ENCODE data around the gene GLS.

The GLS gene

DNA sequence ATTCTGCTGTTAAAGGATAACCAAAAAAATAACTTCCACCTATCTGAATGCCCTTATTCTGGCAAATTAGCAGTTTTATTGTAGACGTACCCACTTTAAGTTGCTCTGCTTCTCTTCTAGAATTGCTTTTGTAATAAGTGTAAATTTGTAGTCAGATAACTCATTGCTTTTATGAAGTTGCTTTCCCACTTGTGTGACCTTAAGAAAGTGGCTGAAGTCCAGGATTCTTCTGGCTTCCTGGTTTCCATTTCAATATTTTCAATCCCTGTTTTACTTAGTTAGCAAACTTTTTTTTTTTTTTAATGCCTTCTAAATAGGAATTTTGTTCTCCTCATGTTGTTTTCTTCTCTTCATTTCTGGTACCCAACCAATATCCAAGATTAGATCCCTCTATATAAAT lies 59.8 kb downstream of the GLS start:
- no peak for TF ChIP-seq CEBPB (IDR thresholded peaks at IDR 0.05)
- TF ChIP-seq, protein P1, sequence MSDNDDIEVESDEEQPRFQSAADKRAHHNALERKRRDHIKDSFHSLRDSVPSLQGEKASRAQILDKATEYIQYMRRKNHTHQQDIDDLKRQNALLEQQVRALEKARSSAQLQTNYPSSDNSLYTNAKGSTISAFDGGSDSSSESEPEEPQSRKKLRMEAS (IDR thresholded peaks at IDR 0.05) = no peak
- TF ChIP-seq, protein P2, sequence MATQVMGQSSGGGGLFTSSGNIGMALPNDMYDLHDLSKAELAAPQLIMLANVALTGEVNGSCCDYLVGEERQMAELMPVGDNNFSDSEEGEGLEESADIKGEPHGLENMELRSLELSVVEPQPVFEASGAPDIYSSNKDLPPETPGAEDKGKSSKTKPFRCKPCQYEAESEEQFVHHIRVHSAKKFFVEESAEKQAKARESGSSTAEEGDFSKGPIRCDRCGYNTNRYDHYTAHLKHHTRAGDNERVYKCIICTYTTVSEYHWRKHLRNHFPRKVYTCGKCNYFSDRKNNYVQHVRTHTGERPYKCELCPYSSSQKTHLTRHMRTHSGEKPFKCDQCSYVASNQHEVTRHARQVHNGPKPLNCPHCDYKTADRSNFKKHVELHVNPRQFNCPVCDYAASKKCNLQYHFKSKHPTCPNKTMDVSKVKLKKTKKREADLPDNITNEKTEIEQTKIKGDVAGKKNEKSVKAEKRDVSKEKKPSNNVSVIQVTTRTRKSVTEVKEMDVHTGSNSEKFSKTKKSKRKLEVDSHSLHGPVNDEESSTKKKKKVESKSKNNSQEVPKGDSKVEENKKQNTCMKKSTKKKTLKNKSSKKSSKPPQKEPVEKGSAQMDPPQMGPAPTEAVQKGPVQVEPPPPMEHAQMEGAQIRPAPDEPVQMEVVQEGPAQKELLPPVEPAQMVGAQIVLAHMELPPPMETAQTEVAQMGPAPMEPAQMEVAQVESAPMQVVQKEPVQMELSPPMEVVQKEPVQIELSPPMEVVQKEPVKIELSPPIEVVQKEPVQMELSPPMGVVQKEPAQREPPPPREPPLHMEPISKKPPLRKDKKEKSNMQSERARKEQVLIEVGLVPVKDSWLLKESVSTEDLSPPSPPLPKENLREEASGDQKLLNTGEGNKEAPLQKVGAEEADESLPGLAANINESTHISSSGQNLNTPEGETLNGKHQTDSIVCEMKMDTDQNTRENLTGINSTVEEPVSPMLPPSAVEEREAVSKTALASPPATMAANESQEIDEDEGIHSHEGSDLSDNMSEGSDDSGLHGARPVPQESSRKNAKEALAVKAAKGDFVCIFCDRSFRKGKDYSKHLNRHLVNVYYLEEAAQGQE (IDR thresholded peaks at IDR 0.05; ENCODE audit: low read depth) = no peak
- no peak for TF ChIP-seq FOXM1 (IDR thresholded peaks at IDR 0.05; ENCODE audit: borderline replicate concordance, low read depth)
- TF ChIP-seq EP300 (IDR thresholded peaks at IDR 0.05; ENCODE audit: borderline replicate concordance) = no peak
- TF ChIP-seq NFIC (IDR thresholded peaks at IDR 0.05) = no peak
- no peak for TF ChIP-seq EGR1 (IDR thresholded peaks at IDR 0.05)
- no peak for TF ChIP-seq TCF12 (IDR thresholded peaks at IDR 0.05; ENCODE audit: low read depth)
- TF ChIP-seq YY1 (IDR thresholded peaks at IDR 0.05; ENCODE audit: low read depth) = no peak
- TF ChIP-seq TEAD4 (IDR thresholded peaks at IDR 0.05) = no peak
- no peak for TF ChIP-seq TAF1 (IDR thresholded peaks at IDR 0.05; ENCODE audit: low read depth)

DNA sequence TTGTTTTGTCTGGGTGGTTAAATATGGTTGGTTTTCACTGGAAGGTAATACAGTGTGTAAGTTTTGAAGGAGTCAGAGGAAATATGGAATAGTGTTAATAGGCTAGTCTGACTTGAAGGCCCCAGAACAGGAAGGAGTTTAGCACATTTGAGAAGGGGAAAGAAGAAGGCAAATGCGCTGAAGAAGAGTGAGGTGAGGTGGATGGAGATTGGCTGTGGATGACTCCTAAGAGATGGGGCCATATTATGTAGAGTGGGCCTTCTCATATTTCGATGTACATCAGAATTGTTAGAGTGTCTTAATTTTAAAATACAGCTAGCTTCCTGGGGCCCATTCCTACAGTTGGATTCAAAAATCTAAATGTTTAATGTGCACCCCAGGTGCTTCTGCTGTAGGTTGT lies 61.0 kb downstream of the GLS start:
- TF ChIP-seq NFIC (IDR thresholded peaks at IDR 0.05) = no peak
- TF ChIP-seq, protein P3, sequence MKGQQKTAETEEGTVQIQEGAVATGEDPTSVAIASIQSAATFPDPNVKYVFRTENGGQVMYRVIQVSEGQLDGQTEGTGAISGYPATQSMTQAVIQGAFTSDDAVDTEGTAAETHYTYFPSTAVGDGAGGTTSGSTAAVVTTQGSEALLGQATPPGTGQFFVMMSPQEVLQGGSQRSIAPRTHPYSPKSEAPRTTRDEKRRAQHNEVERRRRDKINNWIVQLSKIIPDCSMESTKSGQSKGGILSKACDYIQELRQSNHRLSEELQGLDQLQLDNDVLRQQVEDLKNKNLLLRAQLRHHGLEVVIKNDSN (IDR thresholded peaks at IDR 0.05) = no peak
- TF ChIP-seq EGR1 (IDR thresholded peaks at IDR 0.05) = no peak
- no peak for TF ChIP-seq YY1 (IDR thresholded peaks at IDR 0.05; ENCODE audit: low read depth)
- no peak for TF ChIP-seq ZBTB7A (IDR thresholded peaks at IDR 0.05; ENCODE audit: low read depth)
- TF ChIP-seq FOXM1 (IDR thresholded peaks at IDR 0.05; ENCODE audit: borderline replicate concordance, low read depth) = no peak
- no peak for TF ChIP-seq CREB1 (IDR thresholded peaks at IDR 0.05; ENCODE audit: low read depth)
- no peak for TF ChIP-seq TAF1 (IDR thresholded peaks at IDR 0.05; ENCODE audit: low read depth)
- TF ChIP-seq CEBPB (IDR thresholded peaks at IDR 0.05) = no peak
- TF ChIP-seq, protein P1 (IDR thresholded peaks at IDR 0.05) = no peak
- no peak for TF ChIP-seq TEAD4 (IDR thresholded peaks at IDR 0.05)
- no peak for TF ChIP-seq TCF12 (IDR thresholded peaks at IDR 0.05; ENCODE audit: low read depth)
- TF ChIP-seq, protein P2 (IDR thresholded peaks at IDR 0.05; ENCODE audit: low read depth) = no peak
- TF ChIP-seq EP300 (IDR thresholded peaks at IDR 0.05; ENCODE audit: borderline replicate concordance) = no peak
- TF ChIP-seq RAD21 (IDR thresholded peaks at IDR 0.05; ENCODE audit: low read depth) = no peak

DNA sequence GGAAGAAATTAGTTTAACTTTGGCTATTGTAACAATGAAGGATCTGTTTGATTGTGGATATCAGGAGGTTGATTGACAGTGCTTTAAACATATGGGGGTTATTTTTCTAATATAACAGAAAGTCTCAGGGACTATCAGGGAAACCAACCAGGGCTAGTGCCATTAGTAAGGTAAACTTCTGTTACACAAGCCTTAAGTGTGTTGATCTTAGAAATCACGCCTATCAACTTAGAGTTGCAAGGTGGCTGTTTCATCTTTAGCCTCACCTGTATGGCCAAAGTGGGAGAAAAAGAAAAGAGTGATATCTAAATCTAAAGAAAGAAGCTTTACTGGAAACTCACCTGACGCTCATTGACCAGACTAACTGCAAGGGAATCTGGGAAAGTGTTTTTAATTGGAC lies 62.1 kb downstream of the GLS start:
- TF ChIP-seq CREB1 (IDR thresholded peaks at IDR 0.05; ENCODE audit: low read depth) (no peak), EP300 (IDR thresholded peaks at IDR 0.05; ENCODE audit: borderline replicate concordance) (no peak), TEAD4 (IDR thresholded peaks at IDR 0.05) (no peak), RAD21 (IDR thresholded peaks at IDR 0.05; ENCODE audit: low read depth) (no peak)

DNA sequence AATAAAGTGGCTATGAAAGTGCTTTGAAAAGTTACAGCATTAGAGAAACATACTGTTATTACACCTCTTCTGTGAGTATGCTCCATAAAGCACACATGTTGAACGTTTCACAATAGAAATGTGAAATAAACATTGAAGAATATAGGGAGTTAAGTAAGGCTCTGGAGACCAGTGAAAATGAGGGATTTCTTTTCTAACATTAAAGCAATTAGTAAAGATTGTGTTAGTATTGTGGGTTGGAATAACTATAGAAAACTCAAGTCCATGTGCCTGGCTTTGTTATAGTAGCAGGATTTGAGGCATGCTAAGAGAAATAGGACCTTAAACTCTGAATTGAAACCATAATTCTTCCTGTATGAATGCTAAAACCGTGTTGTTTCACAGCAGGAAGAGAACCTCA lies 63.1 kb downstream of the GLS start:
- TF ChIP-seq ZBTB7A (IDR thresholded peaks at IDR 0.05; ENCODE audit: low read depth) = no peak
- TF ChIP-seq EP300 (IDR thresholded peaks at IDR 0.05; ENCODE audit: borderline replicate concordance) = no peak
- no peak for TF ChIP-seq CEBPB (IDR thresholded peaks at IDR 0.05)
- TF ChIP-seq NFIC (IDR thresholded peaks at IDR 0.05) = no peak
- TF ChIP-seq, protein P2 (IDR thresholded peaks at IDR 0.05; ENCODE audit: low read depth) = no peak
- TF ChIP-seq YY1 (IDR thresholded peaks at IDR 0.05; ENCODE audit: low read depth) = no peak
- TF ChIP-seq, protein P1 (IDR thresholded peaks at IDR 0.05) = no peak
- TF ChIP-seq, protein P3 (IDR thresholded peaks at IDR 0.05) = no peak
- TF ChIP-seq EGR1 (IDR thresholded peaks at IDR 0.05) = no peak
- TF ChIP-seq TCF12 (IDR thresholded peaks at IDR 0.05; ENCODE audit: low read depth) = no peak
- no peak for TF ChIP-seq RAD21 (IDR thresholded peaks at IDR 0.05; ENCODE audit: low read depth)
- TF ChIP-seq TAF1 (IDR thresholded peaks at IDR 0.05; ENCODE audit: low read depth) = no peak
- no peak for TF ChIP-seq CREB1 (IDR thresholded peaks at IDR 0.05; ENCODE audit: low read depth)
- TF ChIP-seq FOXM1 (IDR thresholded peaks at IDR 0.05; ENCODE audit: borderline replicate concordance, low read depth) = no peak
- no peak for TF ChIP-seq TEAD4 (IDR thresholded peaks at IDR 0.05)

All from Ishikawa (cell line).